ENCODE data around the gene MTPN.

GRCh38 chr7:135932131-135932530, 45.0 kb downstream of the MTPN start:
- TF ChIP-seq CTCF (IDR thresholded peaks at IDR 0.05; ENCODE audit: low read depth, low read length) (no peak), MAX (IDR thresholded peaks at IDR 0.05; ENCODE audit: low read depth, low read length) (no peak), POLR2A (IDR thresholded peaks at IDR 0.05; ENCODE audit: extremely low read depth, insufficient read length) (no peak)
